ENCODE data around the gene FBLN1.

Gene FBLN1

GRCh38 chr22:45504373-45505341 is 2.0 kb downstream of the FBLN1 start:
- no peak for DNase-seq

- no peak for DNase-seq
Observed at GRCh38 chr22:45505991-45506747, 3.5 kb downstream of the FBLN1 start.

DNA sequence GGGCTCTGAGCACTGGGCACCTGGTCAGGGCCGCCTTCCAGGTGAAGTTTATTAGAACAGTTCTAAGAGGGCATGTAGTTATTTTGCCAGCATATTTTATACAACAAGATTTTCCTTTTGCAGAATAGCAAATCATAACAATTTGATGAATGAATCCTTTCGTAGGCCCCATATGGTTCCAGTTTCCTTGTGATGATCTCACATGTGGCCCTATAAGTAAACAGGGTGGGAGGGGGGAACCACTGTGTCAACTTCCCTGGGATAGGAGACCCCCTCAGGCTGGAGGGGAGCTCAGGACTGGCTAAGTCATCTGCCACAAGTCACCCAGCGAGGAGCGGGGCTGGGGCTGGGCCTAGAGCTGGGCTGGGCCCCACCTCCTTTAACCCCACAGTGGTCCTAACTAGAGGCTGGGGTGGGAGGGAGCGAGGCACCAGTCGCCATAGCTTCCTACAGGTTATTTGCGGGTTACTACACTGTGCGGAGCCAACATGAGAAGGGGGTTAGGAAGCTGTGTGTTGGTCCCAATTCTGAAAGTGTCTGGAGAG is 4.2 kb downstream of the FBLN1 start:
- no peak for DNase-seq

GRCh38 chr22:45507798-45508197 is 5.1 kb downstream of the FBLN1 start:
- DNase-seq, result no peak

DNA sequence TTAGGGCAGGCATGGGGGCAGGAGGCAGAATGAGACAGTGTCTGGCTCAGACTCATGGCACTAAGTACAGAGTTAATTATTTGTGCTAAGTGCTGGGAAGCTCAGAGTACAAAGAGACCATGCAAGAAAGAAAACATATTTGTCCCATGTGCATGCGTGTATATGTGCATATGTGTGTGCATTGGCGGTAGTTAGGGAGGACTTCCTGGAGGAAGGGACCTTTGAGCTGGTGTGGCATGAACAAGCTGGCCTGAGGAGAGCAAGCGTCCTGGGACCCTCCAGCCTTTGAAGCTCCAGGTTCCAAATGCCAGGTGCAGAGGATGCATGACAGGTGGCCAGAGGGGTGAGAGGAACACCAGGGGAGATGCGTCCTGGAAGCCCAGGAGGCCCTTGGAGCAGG is 6.1 kb downstream of the FBLN1 start:
- no peak for DNase-seq

- no peak for DNase-seq
Observed at GRCh38 chr22:45510376-45511232, 7.9 kb downstream of the FBLN1 start.

DNA sequence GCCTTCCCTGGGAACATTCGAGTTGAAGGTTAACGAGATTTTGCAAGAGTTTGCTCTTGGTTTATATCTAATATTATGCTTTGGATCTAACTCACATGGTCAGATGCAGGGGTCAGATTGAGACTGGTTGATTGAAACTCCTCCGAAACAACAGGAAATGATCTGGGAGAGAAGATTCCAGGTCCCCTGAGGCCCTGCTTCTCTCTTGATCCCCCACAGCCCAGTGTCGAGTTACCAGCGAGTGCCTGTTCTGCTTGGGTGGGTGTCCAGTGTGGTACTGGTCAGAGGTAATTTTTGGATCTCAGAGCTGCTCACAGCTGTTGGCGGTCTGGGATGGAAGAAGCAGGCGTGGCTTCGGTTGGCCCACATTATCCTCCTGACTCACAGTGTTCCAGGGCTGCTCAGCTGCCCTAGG is 9.2 kb downstream of the FBLN1 start:
- DNase-seq, result no peak

- DNase-seq, result no peak
Observed at GRCh38 chr22:45512363-45512762, 9.7 kb downstream of the FBLN1 start.

DNA sequence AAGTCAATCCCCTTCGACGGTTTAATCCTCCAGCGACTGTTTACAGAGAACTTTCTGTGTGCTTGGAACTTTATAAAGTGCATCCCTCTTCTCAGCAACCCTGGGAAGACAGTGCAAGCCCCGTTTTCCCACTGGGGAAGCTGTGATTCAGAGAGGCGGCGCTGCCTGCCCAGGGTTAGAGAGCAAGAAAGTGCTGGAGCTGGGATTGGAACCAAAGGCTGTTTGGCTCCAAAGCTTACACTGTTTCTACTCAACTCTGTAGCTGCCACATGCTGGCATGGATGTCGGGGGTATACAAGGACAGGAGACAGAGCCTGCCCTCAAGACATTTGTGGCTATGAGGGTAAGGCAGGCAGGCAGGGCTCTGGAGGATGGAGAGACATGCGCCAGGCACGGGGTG is 13.0 kb downstream of the FBLN1 start:
- no peak for DNase-seq

DNA sequence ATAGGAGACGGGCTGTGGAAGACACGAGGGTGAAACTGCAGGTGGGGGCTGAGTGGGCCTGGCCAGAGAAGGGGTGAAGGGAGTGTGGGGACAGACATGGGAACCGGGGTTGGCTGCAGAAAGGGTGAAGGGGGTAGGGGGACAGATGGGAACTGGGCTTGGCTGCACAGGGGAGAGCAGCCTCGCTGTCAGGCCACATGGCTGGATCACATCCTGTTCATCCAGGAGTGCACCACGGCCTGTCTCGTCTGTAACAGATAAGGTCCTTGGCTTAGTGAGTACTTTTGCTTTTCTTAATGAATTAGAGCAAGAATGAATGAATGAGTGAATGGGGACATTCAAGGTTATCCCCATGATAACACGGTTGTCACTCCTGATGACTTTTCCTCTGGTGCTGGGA is 13.5 kb downstream of the FBLN1 start:
- no peak for DNase-seq

DNA sequence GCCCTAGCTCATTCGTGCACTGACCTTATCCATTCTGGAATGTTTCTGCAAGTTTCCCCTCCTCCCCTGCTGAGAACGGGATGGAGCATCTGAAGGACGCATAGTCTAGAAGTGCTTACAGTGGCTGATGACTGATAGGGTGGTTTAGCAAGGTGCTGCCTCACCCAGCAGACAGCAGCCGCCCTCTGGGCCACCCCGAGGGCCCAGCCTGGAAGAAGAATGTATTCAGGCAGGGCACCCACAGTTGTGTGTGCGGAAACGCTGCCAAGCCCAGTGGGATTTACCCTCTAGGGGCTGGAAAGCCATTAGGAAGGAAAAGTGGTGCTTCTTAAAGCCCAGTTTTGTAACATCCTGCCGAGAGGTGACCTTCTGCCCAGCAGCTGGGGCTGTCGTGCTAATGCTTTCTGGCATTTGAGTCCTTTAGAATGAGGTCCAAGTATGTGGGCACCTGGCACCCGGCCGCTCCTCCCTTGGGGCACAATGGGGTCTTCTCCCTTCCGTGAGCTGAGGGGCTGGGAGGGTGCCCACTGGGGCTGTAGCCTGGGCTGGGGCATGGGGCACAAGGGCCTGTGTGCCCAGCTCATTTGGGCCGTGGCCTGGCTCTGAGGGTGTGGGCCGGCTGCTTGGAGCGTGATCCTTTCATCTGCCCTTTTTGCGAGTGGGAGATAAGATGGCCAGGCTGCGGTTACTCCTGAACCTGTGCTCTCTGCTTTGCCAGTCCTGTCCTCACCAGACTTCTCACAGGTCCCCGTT is 14.4 kb downstream of the FBLN1 start:
- DNase-seq, result no peak

DNA sequence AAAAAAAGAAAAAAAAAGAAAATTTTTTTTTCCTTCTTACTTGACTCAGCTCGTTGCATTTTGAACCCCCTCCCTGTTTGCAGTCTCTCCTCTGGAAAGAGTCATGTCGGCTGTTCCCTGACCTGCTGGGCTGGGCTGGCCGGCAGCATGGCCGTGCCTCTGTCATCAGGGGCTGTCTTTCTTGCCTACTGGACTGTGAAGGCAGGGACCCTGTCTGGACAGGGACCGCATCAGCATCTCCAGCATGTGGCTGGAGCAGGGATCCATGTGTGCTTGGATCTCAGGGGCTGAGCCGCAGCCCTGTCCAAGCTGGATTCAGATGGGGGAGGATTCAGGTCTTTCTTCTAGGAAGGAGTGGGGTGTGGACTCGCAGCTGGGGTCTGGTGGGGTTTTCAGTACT is 15.5 kb downstream of the FBLN1 start:
- no peak for DNase-seq

GRCh38 chr22:45518580-45518991 is 15.9 kb downstream of the FBLN1 start:
- no peak for DNase-seq

GRCh38 chr22:45521178-45521577 is 18.5 kb downstream of the FBLN1 start:
- no peak for DNase-seq

- DNase-seq, result no peak
Observed at GRCh38 chr22:45522462-45522861, 19.8 kb downstream of the FBLN1 start.

DNA sequence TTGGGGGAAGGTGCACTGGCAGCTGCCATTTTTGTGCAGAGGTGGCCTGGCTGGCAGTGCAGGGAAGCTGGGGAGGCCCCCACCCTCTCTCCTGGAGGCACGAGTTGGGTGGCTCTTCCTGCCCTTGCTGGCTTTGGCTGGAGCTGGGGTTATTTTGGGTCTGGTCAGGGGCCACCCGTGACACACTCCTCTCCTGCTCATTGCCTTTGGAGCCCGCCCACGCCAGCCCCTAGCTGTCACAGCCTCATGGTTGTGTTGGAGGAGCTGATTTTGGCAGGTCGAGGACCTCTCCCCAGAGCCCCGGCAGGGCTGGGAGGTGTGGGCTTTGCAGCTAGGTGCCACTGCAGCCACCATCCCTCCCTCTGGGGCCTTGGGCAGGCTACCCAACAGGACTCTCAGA is 21.5 kb downstream of the FBLN1 start:
- DNase-seq, result no peak

- DNase-seq, result no peak
Observed at GRCh38 chr22:45524966-45525365, 22.3 kb downstream of the FBLN1 start.

DNA sequence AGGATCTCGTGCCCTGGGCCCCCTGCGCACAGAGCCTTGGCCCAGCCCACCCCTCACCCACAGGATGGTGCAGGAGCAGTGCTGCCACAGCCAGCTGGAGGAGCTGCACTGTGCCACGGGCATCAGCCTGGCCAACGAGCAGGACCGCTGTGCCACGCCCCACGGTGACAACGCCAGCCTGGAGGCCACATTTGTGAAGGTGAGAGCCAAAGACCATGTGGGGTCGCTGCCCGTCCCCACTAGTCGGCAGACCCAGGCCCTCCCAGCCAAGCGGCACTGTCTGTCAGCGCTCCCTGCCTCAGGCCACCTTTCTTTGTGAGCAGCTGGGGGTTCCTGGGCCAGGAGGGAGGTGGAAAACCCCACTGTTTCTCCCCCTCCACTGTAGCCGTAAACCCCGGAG is 22.8 kb downstream of the FBLN1 start:
- DNase-seq, result no peak

DNA sequence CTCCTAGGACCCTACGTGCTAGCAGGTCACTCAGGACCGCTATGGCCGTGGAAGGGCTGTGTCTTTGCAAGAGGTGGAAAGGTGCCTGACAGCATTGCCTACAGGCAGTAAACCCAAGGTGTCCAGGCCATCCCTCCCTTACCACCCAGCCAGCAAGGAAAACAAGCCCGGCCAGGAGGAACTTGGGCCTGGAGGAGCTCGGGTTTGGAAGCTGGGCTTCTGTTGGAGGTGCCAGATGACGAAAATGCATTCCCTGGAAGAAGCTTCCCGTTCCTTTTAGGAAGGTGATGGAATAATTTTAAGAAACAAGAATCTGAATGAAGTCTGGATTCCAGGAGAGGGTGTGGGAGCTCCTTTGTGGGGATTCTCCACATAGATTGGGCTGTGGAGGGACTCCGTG is 23.6 kb downstream of the FBLN1 start:
- DNase-seq, result no peak

DNA sequence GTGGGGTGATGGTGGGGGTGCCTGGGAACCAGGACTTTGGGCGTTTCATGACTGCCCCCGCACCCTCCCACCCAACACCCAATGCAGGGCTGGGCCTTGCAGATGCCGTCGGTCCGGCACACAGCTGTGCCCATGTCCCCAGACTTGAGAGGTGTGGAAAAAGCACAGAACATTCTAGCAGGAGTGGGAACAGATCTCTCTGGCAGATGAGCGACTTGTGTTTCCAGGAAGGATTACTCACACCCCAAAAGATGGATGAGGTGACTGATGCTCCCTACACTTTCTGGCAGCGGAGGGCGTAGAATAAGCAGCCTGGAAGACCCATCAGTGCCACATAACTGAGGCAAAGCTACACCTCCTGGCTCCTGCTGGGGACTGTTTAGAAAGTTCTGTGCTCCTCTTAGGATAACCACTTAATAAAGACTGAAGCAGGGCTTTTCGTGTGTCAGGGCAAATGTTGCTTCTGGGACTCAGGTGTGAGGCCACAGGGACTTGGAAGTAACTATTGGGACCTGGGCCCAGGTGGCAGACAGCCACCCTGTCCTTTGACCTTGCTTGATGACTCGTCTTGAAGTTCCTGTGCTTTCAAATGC is 24.2 kb downstream of the FBLN1 start:
- no peak for DNase-seq

DNA sequence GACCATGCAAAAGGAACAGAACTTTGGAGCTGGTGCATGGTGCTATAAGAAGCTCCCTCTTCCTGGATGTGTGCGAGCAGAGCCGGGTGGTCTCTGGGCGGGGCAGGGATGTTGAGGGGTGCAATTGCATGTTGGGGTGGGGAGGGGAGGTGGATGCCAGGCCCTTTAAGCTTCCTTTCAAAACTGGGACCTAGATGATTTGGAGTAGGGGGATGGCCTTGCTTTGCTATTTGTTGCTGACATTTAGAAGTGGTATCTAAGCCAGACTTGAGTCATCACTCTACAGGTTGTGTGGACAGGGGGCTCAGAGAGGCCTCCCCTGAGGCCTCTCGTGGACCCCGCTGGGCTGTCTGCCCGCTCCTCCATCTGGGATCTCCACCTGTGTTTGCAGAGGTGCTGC is 24.8 kb downstream of the FBLN1 start:
- no peak for DNase-seq

- DNase-seq, result no peak
Observed at GRCh38 chr22:45528046-45528445, 25.4 kb downstream of the FBLN1 start.
